ENCODE data around the gene TAGAP.

DNA sequence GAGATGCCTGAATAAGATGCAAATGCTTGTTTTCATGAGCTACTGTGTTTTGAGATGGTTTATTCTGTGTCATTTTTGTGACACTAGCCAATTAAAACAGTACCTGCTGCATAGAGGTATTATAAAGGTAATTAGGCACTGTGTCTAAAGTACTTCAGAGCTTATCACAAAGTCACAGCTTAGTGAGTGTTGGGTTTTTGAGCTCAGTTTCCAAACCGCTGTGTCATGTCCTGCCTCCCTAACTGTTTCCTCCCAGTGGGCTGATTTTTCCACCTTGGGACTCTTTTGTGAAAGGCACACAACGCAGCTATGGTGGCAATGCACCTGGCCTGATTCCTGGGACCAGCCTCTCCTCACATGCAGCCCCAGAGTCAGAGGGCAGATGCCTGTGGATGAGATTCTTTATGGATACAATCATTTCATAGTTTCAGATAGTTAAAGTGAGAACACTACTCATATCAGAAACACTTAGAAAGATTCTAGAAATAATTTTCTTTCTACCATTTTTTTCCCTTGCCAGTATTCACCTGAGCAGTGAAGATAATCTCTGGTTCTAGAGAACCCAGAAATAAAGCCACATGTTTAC lies 41.3 kb upstream of the TAGAP start:
- TF ChIP-seq, protein P1, sequence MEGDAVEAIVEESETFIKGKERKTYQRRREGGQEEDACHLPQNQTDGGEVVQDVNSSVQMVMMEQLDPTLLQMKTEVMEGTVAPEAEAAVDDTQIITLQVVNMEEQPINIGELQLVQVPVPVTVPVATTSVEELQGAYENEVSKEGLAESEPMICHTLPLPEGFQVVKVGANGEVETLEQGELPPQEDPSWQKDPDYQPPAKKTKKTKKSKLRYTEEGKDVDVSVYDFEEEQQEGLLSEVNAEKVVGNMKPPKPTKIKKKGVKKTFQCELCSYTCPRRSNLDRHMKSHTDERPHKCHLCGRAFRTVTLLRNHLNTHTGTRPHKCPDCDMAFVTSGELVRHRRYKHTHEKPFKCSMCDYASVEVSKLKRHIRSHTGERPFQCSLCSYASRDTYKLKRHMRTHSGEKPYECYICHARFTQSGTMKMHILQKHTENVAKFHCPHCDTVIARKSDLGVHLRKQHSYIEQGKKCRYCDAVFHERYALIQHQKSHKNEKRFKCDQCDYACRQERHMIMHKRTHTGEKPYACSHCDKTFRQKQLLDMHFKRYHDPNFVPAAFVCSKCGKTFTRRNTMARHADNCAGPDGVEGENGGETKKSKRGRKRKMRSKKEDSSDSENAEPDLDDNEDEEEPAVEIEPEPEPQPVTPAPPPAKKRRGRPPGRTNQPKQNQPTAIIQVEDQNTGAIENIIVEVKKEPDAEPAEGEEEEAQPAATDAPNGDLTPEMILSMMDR (IDR thresholded peaks at IDR 0.05): no peak
- no peak for TF ChIP-seq POLR2A (IDR thresholded peaks at IDR 0.05)
- no peak for TF ChIP-seq EP300 (IDR thresholded peaks at IDR 0.05)
- no peak for TF ChIP-seq POLR2AphosphoS5 (IDR thresholded peaks at IDR 0.05)
